Transverse colon (tissue), 4 donors: ENCODE data around the gene ARSI.

Source experiments
- POLR2A ChIP-seq: fragments of 450-650 bp; IDR thresholded peaks from one replicate; pipeline ENCODE4 v1.6.1; 2016; ENCODE audit warnings: antibody characterized with exemption, mild to moderate bottlenecking, moderate library complexity
- POLR2AphosphoS5 ChIP-seq, 3 donors: sonication (generic); formaldehyde crosslinking; IDR thresholded peaks; one replicate each; pipeline ENCODE4 v1.6.1; 2016; ENCODE audit warnings: antibody characterized with exemption in 3 of 3
- TF ChIP-seq, protein P1 (sequence below), 5 experiments: fragments of 200-600 bp in 3 of 5; fragments of 450-650 bp in 2 of 5; sonication (generic) in 3 of 5; IDR thresholded peaks; 1 replicate in 2 of 5; 2 replicates in 3 of 5; pipeline ENCODE4 v1.5.1; 2016 to 2017; ENCODE audit warnings: antibody characterized with exemption in 5 of 5, inconsistent platforms in 3 of 5, mild to moderate bottlenecking in 2 of 5, moderate library complexity in 1 of 5

DNA sequence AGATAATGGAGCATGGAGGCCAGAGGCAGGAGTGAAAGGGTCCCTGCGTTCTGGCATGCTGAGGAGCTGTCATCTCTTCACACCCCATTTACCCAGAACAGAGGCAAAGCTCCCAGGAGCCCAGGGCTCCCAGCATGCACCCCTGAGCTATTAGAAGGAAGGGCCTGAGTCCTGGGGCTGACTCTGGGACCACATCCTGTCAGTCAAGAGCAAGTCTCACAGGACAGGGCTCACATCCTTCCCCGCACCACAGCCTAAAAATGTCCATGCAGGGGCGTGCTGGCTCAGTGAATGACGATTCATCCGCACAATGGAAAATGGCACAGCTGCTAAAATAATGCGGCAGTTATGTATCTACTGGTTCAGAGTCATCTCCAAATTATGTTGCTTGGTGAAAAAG is 44.6 kb downstream of the ARSI start:
- TF ChIP-seq POLR2AphosphoS5 (IDR thresholded peaks at IDR 0.05) (no peak), POLR2A (no peak)
- TF ChIP-seq, protein P1, sequence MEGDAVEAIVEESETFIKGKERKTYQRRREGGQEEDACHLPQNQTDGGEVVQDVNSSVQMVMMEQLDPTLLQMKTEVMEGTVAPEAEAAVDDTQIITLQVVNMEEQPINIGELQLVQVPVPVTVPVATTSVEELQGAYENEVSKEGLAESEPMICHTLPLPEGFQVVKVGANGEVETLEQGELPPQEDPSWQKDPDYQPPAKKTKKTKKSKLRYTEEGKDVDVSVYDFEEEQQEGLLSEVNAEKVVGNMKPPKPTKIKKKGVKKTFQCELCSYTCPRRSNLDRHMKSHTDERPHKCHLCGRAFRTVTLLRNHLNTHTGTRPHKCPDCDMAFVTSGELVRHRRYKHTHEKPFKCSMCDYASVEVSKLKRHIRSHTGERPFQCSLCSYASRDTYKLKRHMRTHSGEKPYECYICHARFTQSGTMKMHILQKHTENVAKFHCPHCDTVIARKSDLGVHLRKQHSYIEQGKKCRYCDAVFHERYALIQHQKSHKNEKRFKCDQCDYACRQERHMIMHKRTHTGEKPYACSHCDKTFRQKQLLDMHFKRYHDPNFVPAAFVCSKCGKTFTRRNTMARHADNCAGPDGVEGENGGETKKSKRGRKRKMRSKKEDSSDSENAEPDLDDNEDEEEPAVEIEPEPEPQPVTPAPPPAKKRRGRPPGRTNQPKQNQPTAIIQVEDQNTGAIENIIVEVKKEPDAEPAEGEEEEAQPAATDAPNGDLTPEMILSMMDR (IDR thresholded peaks at IDR 0.05) = no peak
